A375 (cell line): ENCODE results near the gene THAP10. TPM values are rescaled to one million over a fixed set of nuclear protein-coding genes. Genes with fewer than 3 reads are reported as not detected.

Experiments used
- total RNA-seq: library from RNA; depleted of rRNA; stranded (reverse); fragments of >200 nt; shearing (Covaris generic); gene quantifications from 2 replicates; pipeline ENCODE4 v1.2.3, GENCODE V29; 2014; rRNA removed

The THAP10 gene
- 2.2 and 3.7 TPM in 2 replicates for total RNA-seq

DNA sequence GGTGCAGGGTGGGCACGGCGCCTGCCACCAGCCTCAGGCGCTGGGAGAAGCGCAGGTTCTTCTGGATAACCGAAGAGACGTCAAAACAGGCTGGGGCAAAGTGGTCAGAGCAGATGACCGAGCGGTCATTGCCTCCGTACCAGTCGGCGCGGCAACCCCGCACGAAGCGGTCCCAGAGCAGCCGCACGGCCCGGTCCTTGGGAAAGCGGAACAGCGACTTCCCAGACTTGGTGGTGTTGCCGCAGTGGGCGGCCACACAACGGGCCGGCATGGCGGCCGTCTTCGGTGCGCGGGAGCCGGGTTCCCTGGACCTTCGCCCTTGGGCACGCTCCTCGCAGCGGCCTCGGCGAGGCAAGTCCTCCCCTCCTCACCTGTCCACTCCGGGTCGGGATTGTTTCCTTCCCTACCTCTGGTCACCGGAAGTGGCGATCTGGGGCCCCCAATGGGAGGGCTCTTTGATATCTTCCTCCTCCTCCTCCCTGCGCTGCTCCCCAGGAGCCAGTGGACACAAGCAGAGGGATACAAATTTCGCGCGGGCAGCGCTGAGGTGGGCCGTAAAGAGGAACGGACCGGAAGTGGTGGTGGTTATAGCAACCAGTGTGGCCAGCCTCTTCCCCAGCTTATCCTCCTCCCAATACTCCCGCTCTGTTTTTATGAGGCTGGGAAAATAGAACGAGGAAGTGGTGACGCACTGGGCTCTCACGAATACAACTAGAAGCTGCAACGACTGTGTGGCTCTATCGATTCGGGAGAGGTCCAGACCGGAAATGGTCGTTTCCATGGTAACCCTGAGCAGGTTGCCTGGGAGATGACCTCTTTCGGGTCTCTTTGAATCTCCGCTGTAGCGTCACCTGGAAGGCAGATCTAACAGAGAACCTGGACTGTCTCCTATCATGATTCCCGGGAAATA, at the start of gene THAP10, which contains the start of gene LRRC49:
TSS of gene THAP10 (minus strand) at position 432 of the 910 bp plus-strand sequence. CDS start at position 271, 161 bp downstream.
TSS of gene LRRC49 (plus strand) at position 825 of the 910 bp plus-strand sequence. CDS start at position 894, 69 bp downstream.

GRCh38 chr15:70853973-70854665, 38.1 kb downstream of the THAP10 start, which contains the start of gene LARP6:
TSS of gene LARP6 (minus strand) at chr15:70854157. CDS start at chr15:70854088, 69 bp downstream.

Other genes starting within 250 kb of the THAP10 start
- gene UACA, start 128.9 kb downstream of the THAP10 start, total RNA-seq: 20.6 and 28.6 TPM in 2 replicates
- 122 and 163 TPM in 2 replicates for gene LARP6, start 38.3 kb downstream of the THAP10 start, total RNA-seq
- 9.9 and 17.5 TPM in 2 replicates for gene LRRC49, start 393 bp upstream of the THAP10 start, total RNA-seq
- 26.4 and 33.2 TPM in 2 replicates for gene THSD4, start 223.0 kb upstream of the THAP10 start, total RNA-seq